HepG2 (cell line): ENCODE results near the gene SERINC5. TPM values are rescaled to one million over a fixed set of nuclear protein-coding genes. Genes with fewer than 3 reads are reported as not detected.

Source experiments
- AHR ChIP-seq: IDR thresholded peaks from 2 replicates; pipeline ENCODE4 v1.6.1; 2018; ENCODE audit warnings: missing genetic modification reagents, missing compliant biosample characterization
- BCL6 ChIP-seq: IDR thresholded peaks from 2 replicates; pipeline ENCODE4 v1.6.1; 2016; ENCODE audit warnings: missing genetic modification reagents, missing compliant biosample characterization
- GTF3A ChIP-seq: sonication (generic); formaldehyde crosslinking; conservative IDR thresholded peaks from 2 replicates; pipeline ENCODE4 v1.4.0; 2020; ENCODE audit warnings: mild to moderate bottlenecking, missing genetic modification reagents
- HDAC2 ChIP-seq: sonication (generic); formaldehyde crosslinking; IDR thresholded peaks from 2 replicates; pipeline ENCODE4 v1.4.0; 2020; ENCODE audit warnings: missing genetic modification reagents
- HIVEP1 ChIP-seq: sonication (generic); formaldehyde crosslinking; IDR thresholded peaks from 2 replicates; pipeline ENCODE4 v1.4.0; 2020; ENCODE audit warnings: mild to moderate bottlenecking, missing genetic modification reagents
- HNRNPLL ChIP-seq: fragments of 200-400 bp; formaldehyde crosslinking; IDR thresholded peaks from 2 replicates; pipeline ENCODE4 v1.6.1; 2017; ENCODE audit warnings: mild to moderate bottlenecking, low read depth, low read length; ENCODE audit not compliant: poor library complexity, severe bottlenecking
- PHF20 ChIP-seq: sonication (generic); formaldehyde crosslinking; IDR thresholded peaks from 2 replicates; pipeline ENCODE4 v1.5.0; 2020; ENCODE audit warnings: mild to moderate bottlenecking, missing genetic modification reagents
- SKI ChIP-seq: fragments of 450-650 bp; IDR thresholded peaks from one replicate; pipeline ENCODE4 v1.6.1; 2018; ENCODE audit warnings: mild to moderate bottlenecking; ENCODE audit not compliant: partially characterized antibody
- SMAD3 ChIP-seq: sonication (generic); formaldehyde crosslinking; IDR thresholded peaks from 2 replicates; pipeline ENCODE4 v1.4.0; 2020; ENCODE audit warnings: missing genetic modification reagents
- SP5 ChIP-seq: IDR thresholded peaks from 2 replicates; pipeline ENCODE4 v1.6.1; 2016; ENCODE audit warnings: low read depth, borderline replicate concordance
- SUZ12 ChIP-seq: fragments of 150-350 bp; IDR thresholded peaks from 2 replicates; pipeline ENCODE4 v1.6.1; 2014; ENCODE audit warnings: low read depth, low read length
- XBP1 ChIP-seq: sonication (generic); formaldehyde crosslinking; IDR thresholded peaks from 2 replicates; pipeline ENCODE4 v1.5.0; 2020; ENCODE audit warnings: missing genetic modification reagents
- ZNF235 ChIP-seq: sonication (generic); formaldehyde crosslinking; IDR thresholded peaks from 2 replicates; pipeline ENCODE4 v1.8.1; 2023; ENCODE audit warnings: mild to moderate bottlenecking, missing genetic modification reagents, borderline replicate concordance
- ZNF350 ChIP-seq: sonication (generic); formaldehyde crosslinking; IDR thresholded peaks from 2 replicates; pipeline ENCODE4 v1.4.0; 2020; ENCODE audit warnings: mild to moderate bottlenecking, low read depth, missing genetic modification reagents, borderline replicate concordance
- ZNF552 ChIP-seq: sonication (generic); formaldehyde crosslinking; IDR thresholded peaks from 2 replicates; pipeline ENCODE4 v1.9.0; 2022; ENCODE audit warnings: missing genetic modification reagents, mild to moderate bottlenecking, borderline replicate concordance
- ZNF572 ChIP-seq: sonication (generic); formaldehyde crosslinking; IDR thresholded peaks from 2 replicates; pipeline ENCODE4 v1.5.1; 2020; ENCODE audit warnings: mild to moderate bottlenecking, missing genetic modification reagents
- ZNF7 ChIP-seq: IDR thresholded peaks from 2 replicates; pipeline ENCODE4 v1.6.1; 2016; ENCODE audit warnings: missing biosample characterization, missing genetic modification reagents
- polyA plus RNA-seq, 8 experiments: library from polyadenylated mRNA; depleted of rRNA in 3 of 8; stranded (reverse) in 7 of 8; unstranded in 1 of 8; fragments of >200 nt; fragmentation: Illumina TruSeq in 4 of 8; extraction: Trizol in 4 of 8; gene quantifications; 2 replicates each; pipeline versions ENCODE4 v1.2.1 to v1.2.3, GENCODE V29; 2011 to 2016; ENCODE audit warnings: low read depth in 4 of 8, missing spikeins in 1 of 8, mixed read lengths in 1 of 8; ENCODE audit not compliant: insufficient read depth in 1 of 8
- total RNA-seq, 5 experiments: library from RNA; depleted of rRNA; stranded (reverse); fragments of >200 nt; fragmentation: Illumina TruSeq; extraction: Trizol; gene quantifications; 2 replicates each; pipeline ENCODE4 v1.2.3, GENCODE V29; 2016; ENCODE audit warnings: low read depth in 1 of 5
- TF ChIP-seq, protein P1 (sequence below): sonication (generic); formaldehyde crosslinking; IDR thresholded peaks from 2 replicates; pipeline ENCODE4 v1.4.0; 2020; ENCODE audit warnings: mild to moderate bottlenecking, missing genetic modification reagents
- TF ChIP-seq, protein P2 (sequence below): sonication (generic); formaldehyde crosslinking; IDR thresholded peaks from 2 replicates; pipeline ENCODE4 v1.8.1; 2022; ENCODE audit warnings: low read depth, mild to moderate bottlenecking, missing genetic modification reagents
- TF ChIP-seq, protein P3 (sequence below): conservative IDR thresholded peaks from 2 replicates; pipeline ENCODE4 v1.6.1; 2018; ENCODE audit warnings: missing genetic modification reagents
- TF ChIP-seq, protein P4 (sequence below): sonication (generic); formaldehyde crosslinking; IDR thresholded peaks from 2 replicates; pipeline ENCODE4 v1.5.0; 2020; ENCODE audit warnings: missing genetic modification reagents
- TF ChIP-seq, protein P5 (sequence below): sonication (generic); formaldehyde crosslinking; conservative IDR thresholded peaks from 2 replicates; pipeline ENCODE4 v1.5.0; 2020; ENCODE audit warnings: missing genetic modification reagents

Gene SERINC5
- total and polyA plus RNA-seq, 2 of the 13 experiments (the other 11 are each of a cell fraction or from before 2014, with no cell fraction given), result 17.3 to 22.8 TPM

DNA sequence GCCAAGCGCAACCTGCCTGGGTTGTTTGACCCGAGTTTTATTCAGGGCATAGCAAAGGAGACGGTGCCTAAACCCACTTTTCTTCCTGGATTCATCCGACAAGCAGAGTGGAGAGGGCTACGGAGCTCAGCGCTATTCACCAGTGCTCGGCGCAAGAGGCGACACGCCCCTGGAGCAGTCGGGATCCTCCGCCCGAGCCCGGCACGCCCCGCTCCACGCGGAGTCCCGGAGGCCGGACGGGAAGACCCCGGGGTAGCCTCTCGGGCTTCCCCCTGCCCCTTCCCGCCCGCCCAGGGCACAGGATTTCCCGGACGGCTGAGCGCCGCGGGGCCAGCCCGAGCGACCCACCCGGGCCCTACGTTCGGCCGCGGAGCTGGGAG, 427 bp downstream of the SERINC5 start (continued):
- TF ChIP-seq, protein P1, sequence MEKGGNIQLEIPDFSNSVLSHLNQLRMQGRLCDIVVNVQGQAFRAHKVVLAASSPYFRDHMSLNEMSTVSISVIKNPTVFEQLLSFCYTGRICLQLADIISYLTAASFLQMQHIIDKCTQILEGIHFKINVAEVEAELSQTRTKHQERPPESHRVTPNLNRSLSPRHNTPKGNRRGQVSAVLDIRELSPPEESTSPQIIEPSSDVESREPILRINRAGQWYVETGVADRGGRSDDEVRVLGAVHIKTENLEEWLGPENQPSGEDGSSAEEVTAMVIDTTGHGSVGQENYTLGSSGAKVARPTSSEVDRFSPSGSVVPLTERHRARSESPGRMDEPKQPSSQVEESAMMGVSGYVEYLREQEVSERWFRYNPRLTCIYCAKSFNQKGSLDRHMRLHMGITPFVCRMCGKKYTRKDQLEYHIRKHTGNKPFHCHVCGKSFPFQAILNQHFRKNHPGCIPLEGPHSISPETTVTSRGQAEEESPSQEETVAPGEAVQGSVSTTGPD, result no peak
- TF ChIP-seq, protein P2, sequence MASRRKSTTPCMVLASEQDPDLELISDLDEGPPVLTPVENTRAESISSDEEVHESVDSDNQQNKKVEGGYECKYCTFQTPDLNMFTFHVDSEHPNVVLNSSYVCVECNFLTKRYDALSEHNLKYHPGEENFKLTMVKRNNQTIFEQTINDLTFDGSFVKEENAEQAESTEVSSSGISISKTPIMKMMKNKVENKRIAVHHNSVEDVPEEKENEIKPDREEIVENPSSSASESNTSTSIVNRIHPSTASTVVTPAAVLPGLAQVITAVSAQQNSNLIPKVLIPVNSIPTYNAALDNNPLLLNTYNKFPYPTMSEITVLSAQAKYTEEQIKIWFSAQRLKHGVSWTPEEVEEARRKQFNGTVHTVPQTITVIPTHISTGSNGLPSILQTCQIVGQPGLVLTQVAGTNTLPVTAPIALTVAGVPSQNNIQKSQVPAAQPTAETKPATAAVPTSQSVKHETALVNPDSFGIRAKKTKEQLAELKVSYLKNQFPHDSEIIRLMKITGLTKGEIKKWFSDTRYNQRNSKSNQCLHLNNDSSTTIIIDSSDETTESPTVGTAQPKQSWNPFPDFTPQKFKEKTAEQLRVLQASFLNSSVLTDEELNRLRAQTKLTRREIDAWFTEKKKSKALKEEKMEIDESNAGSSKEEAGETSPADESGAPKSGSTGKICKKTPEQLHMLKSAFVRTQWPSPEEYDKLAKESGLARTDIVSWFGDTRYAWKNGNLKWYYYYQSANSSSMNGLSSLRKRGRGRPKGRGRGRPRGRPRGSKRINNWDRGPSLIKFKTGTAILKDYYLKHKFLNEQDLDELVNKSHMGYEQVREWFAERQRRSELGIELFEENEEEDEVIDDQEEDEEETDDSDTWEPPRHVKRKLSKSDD (CRISPR knock-in tag), result no peak
- no peak for TF ChIP-seq ZNF552 (CRISPR knock-in tag)
- no peak for TF ChIP-seq XBP1
- TF ChIP-seq ZNF572 (CRISPR knock-in tag), result 0 out of 2 replicates have a peak, but pooled peaks have one; percentile 24
- no peak for TF ChIP-seq SP5 (CRISPR knock-in tag)
- TF ChIP-seq, protein P3, sequence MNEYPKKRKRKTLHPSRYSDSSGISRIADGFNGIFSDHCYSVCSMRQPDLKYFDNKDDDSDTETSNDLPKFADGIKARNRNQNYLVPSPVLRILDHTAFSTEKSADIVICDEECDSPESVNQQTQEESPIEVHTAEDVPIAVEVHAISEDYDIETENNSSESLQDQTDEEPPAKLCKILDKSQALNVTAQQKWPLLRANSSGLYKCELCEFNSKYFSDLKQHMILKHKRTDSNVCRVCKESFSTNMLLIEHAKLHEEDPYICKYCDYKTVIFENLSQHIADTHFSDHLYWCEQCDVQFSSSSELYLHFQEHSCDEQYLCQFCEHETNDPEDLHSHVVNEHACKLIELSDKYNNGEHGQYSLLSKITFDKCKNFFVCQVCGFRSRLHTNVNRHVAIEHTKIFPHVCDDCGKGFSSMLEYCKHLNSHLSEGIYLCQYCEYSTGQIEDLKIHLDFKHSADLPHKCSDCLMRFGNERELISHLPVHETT (CRISPR knock-in tag), result no peak
- no peak for TF ChIP-seq SMAD3 (CRISPR knock-in tag)
- TF ChIP-seq GTF3A, result no peak
- TF ChIP-seq HIVEP1 (CRISPR knock-in tag), result 0 out of 2 replicates have a peak, but pooled peaks have one; percentile 24
- 0 out of 2 replicates have a peak, but pooled peaks have one; percentile 27 for TF ChIP-seq AHR (CRISPR knock-in tag)
- TF ChIP-seq, protein P4, sequence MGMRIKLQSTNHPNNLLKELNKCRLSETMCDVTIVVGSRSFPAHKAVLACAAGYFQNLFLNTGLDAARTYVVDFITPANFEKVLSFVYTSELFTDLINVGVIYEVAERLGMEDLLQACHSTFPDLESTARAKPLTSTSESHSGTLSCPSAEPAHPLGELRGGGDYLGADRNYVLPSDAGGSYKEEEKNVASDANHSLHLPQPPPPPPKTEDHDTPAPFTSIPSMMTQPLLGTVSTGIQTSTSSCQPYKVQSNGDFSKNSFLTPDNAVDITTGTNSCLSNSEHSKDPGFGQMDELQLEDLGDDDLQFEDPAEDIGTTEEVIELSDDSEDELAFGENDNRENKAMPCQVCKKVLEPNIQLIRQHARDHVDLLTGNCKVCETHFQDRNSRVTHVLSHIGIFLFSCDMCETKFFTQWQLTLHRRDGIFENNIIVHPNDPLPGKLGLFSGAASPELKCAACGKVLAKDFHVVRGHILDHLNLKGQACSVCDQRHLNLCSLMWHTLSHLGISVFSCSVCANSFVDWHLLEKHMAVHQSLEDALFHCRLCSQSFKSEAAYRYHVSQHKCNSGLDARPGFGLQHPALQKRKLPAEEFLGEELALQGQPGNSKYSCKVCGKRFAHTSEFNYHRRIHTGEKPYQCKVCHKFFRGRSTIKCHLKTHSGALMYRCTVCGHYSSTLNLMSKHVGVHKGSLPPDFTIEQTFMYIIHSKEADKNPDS (CRISPR knock-in tag), result 0 out of 2 replicates have a peak, but pooled peaks have one; percentile 42
- 0 out of 2 replicates have a peak, but pooled peaks have one; percentile 0 for TF ChIP-seq BCL6 (CRISPR knock-in tag)
- 0 out of 2 replicates have a peak, but pooled peaks have one; percentile 2 for TF ChIP-seq ZNF350 (CRISPR knock-in tag)
- TF ChIP-seq PHF20 (CRISPR knock-in tag), result 0 out of 2 replicates have a peak, but pooled peaks have one; percentile 12
- no peak for TF ChIP-seq HDAC2 (CRISPR knock-in tag)
- TF ChIP-seq SKI, result no peak
- TF ChIP-seq SUZ12, result no peak
- TF ChIP-seq HNRNPLL, result peak; percentile 97
- TF ChIP-seq, protein P5, sequence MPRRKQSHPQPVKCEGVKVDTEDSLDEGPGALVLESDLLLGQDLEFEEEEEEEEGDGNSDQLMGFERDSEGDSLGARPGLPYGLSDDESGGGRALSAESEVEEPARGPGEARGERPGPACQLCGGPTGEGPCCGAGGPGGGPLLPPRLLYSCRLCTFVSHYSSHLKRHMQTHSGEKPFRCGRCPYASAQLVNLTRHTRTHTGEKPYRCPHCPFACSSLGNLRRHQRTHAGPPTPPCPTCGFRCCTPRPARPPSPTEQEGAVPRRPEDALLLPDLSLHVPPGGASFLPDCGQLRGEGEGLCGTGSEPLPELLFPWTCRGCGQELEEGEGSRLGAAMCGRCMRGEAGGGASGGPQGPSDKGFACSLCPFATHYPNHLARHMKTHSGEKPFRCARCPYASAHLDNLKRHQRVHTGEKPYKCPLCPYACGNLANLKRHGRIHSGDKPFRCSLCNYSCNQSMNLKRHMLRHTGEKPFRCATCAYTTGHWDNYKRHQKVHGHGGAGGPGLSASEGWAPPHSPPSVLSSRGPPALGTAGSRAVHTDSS (CRISPR knock-in tag), result no peak
- 0 out of 2 replicates have a peak, but pooled peaks have one; percentile 7 for TF ChIP-seq ZNF235 (CRISPR knock-in tag)
- TF ChIP-seq ZNF7 (CRISPR knock-in tag), result peak; percentile 51; the same call in 1 of the 2 replicates
